ENCODE measurements around the gene RITA1.

Gene RITA1

DNA sequence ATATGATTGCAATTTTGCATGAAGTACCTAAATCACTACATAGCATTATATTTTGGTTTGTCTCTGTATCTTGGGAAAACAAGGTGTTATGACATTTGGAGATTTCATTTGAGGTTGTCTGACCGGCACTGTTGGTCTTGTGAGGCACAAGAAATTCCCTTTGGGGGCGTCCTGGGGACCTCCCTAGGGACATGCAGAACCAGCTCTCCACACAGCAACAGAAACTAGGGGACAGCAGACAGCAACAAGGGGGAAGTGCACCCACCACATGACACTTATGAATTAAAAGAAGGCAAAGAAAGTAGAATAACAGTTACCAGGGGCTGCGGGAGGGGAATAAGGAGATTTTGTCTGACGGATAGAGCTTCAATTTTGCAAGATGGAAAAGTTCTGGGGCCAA lies 14.6 kb upstream of the RITA1 start:
- H3K36me3 ChIP-seq = peaks cover 86% of the 10 kb centered on the region
- no peak overlapping the region for H3K4me3 ChIP-seq (ENCODE audit: low read depth, low read length)
- DNase-seq = no peak
- no peaks in the 10 kb centered on the region for H3K9me3 ChIP-seq (ENCODE audit: severe bottlenecking)
- TF ChIP-seq, protein P1, sequence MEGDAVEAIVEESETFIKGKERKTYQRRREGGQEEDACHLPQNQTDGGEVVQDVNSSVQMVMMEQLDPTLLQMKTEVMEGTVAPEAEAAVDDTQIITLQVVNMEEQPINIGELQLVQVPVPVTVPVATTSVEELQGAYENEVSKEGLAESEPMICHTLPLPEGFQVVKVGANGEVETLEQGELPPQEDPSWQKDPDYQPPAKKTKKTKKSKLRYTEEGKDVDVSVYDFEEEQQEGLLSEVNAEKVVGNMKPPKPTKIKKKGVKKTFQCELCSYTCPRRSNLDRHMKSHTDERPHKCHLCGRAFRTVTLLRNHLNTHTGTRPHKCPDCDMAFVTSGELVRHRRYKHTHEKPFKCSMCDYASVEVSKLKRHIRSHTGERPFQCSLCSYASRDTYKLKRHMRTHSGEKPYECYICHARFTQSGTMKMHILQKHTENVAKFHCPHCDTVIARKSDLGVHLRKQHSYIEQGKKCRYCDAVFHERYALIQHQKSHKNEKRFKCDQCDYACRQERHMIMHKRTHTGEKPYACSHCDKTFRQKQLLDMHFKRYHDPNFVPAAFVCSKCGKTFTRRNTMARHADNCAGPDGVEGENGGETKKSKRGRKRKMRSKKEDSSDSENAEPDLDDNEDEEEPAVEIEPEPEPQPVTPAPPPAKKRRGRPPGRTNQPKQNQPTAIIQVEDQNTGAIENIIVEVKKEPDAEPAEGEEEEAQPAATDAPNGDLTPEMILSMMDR (IDR thresholded peaks at IDR 0.05; ENCODE audit: low read depth, low read length) = no peak
- no peaks in the 10 kb centered on the region for H3K27me3 ChIP-seq (ENCODE audit: insufficient read depth, low read depth, severe bottlenecking)
- no peak overlapping the region for H3K27ac ChIP-seq

DNA sequence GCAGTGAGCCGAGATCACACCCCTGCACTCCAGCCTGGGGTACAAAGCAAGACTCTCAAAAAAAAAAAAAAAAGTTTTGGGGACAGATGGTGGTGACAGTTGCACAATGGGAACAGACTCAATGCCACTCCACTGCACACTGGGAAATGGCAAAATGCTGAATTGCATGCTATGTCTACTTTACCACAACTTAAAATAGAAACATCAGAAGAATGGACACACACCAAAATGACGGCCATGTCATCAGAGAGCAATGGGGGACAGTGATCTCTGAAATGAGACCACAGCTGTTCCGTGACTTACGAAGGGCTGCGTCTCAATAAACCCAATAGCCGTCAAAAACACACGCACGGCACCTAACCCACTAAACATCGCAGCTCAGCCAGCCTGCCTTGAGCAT lies 14.0 kb upstream of the RITA1 start:
- Histone ChIP-seq H3K4me3 (ENCODE audit: low read depth, low read length) (no peak overlapping the region), H3K27ac (no peak overlapping the region), H3K9me3 (ENCODE audit: severe bottlenecking) (no peaks in the 10 kb centered on the region), H3K27me3 (ENCODE audit: insufficient read depth, low read depth, severe bottlenecking) (no peaks in the 10 kb centered on the region), H3K36me3 (peaks cover 88% of the 10 kb centered on the region)
- no peak for DNase-seq
- TF ChIP-seq, protein P1 (IDR thresholded peaks at IDR 0.05; ENCODE audit: low read depth, low read length) = no peak

- no peaks in the 10 kb centered on the region for H3K9me3 ChIP-seq (ENCODE audit: severe bottlenecking)
- no peaks in the 10 kb centered on the region for H3K27me3 ChIP-seq (ENCODE audit: insufficient read depth, low read depth, severe bottlenecking)
- DNase-seq = no peak
- H3K36me3 ChIP-seq = peaks cover 89% of the 10 kb centered on the region
- no peak overlapping the region for H3K4me3 ChIP-seq (ENCODE audit: low read depth, low read length)
- TF ChIP-seq, protein P1 (IDR thresholded peaks at IDR 0.05; ENCODE audit: low read depth, low read length) = no peak
- no peak overlapping the region for H3K27ac ChIP-seq
Measured at GRCh38 chr12:113172185-113172584, 13.3 kb upstream of the RITA1 start.

DNA sequence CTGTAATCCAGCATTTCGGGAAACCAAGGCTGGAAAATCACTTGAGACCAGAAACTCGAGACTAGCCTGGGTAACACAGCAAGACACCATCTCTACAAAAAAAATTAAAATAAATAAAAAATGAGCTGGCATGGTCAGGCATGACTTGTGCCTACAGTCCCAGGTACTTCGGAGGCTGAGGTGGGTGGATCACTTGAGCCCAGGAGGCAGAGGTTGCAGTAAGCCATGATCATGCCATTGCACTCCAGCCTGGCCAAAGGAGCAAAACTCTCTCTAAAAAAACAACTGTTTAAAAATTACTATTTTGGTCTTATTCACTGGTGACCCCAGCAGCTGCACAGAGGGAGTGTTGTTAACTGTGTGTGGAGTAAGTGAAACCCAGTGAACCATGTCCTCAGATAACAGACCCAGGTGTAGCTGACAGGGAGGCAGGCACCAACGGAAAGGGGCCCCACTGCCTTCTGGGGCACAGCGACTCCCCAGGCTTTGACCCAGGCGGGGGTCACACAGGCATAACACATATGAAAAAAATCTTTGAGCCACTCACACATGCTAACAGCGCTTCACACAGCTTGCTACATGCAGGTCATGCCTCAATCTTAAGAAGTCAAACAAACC lies 12.3 kb upstream of the RITA1 start:
- TF ChIP-seq, protein P1 (IDR thresholded peaks at IDR 0.05; ENCODE audit: low read depth, low read length) = no peak
- Histone ChIP-seq H3K9me3 (ENCODE audit: severe bottlenecking) (no peaks in the 10 kb centered on the region), H3K4me3 (ENCODE audit: low read depth, low read length) (no peak overlapping the region), H3K36me3 (peaks cover 93% of the 10 kb centered on the region), H3K27me3 (ENCODE audit: insufficient read depth, low read depth, severe bottlenecking) (no peaks in the 10 kb centered on the region), H3K27ac (no peak overlapping the region)
- no peak for DNase-seq

GRCh38 chr12:113174461-113175384 lies 10.8 kb upstream of the RITA1 start:
- no peak overlapping the region for H3K4me3 ChIP-seq (ENCODE audit: low read depth, low read length)
- no peaks in the 10 kb centered on the region for H3K27me3 ChIP-seq (ENCODE audit: insufficient read depth, low read depth, severe bottlenecking)
- no peak overlapping the region for H3K27ac ChIP-seq
- no peaks in the 10 kb centered on the region for H3K9me3 ChIP-seq (ENCODE audit: severe bottlenecking)
- DNase-seq = peak; percentile 76
- TF ChIP-seq, protein P1 (IDR thresholded peaks at IDR 0.05; ENCODE audit: low read depth, low read length) = peak; percentile 91
- H3K36me3 ChIP-seq = peaks cover 93% of the 10 kb centered on the region
